ENCODE results near the gene ELP2.

DNA sequence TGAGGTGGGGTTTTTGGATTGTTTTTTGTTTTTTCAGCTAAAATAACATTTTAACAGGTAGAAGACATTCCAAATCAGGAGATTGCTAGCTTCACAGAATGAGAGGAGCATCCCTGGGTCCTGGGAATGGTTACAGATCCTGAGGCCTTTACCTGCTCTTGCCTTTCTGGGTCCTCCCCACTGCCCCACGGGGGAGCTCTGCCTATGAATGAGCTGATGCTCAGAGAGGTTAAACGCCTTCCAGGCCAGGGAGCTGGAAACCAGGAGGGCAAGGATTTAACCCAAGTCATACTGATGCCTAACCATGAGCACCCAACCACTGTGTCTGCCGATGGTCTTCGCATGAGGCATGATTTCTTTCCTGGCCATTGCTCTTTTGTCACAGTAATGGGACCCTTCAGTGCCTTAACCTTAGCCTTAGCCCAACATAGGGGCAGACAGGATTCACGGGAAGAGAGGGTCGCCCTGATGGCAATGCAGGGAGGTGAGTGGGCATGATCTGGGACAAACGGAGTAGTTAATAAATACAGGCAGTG is 73.7 kb downstream of the ELP2 start:
- TF ChIP-seq, protein P1, sequence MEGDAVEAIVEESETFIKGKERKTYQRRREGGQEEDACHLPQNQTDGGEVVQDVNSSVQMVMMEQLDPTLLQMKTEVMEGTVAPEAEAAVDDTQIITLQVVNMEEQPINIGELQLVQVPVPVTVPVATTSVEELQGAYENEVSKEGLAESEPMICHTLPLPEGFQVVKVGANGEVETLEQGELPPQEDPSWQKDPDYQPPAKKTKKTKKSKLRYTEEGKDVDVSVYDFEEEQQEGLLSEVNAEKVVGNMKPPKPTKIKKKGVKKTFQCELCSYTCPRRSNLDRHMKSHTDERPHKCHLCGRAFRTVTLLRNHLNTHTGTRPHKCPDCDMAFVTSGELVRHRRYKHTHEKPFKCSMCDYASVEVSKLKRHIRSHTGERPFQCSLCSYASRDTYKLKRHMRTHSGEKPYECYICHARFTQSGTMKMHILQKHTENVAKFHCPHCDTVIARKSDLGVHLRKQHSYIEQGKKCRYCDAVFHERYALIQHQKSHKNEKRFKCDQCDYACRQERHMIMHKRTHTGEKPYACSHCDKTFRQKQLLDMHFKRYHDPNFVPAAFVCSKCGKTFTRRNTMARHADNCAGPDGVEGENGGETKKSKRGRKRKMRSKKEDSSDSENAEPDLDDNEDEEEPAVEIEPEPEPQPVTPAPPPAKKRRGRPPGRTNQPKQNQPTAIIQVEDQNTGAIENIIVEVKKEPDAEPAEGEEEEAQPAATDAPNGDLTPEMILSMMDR (IDR thresholded peaks at IDR 0.05): no peak
- TF ChIP-seq POLR2A (IDR thresholded peaks at IDR 0.05): no peak
